GM18519 (cell line): ENCODE measurements around the gene WIPF3.

ENCODE experiments used
- ATAC-seq: cut with Tn5 transposase; IDR thresholded peaks from one replicate; pipeline ENCODE4 v1.9.1; 2021; ENCODE audit warnings: mild to moderate bottlenecking, moderate library complexity; ENCODE audit not compliant: unreplicated experiment, low FRiP score

The WIPF3 gene

GRCh38 chr7:29898301-29898700 is 92.0 kb downstream of the WIPF3 start:
- no peak for ATAC-seq

- ATAC-seq: no peak
Measured at GRCh38 chr7:29900745-29901144, 94.4 kb downstream of the WIPF3 start.

GRCh38 chr7:29906200-29907022 is 100.1 kb downstream of the WIPF3 start:
- no peak for ATAC-seq

GRCh38 chr7:29914180-29914579 is 107.9 kb downstream of the WIPF3 start:
- no peak for ATAC-seq

- no peak for ATAC-seq
Measured at GRCh38 chr7:29915481-29916215, 109.3 kb downstream of the WIPF3 start.

DNA sequence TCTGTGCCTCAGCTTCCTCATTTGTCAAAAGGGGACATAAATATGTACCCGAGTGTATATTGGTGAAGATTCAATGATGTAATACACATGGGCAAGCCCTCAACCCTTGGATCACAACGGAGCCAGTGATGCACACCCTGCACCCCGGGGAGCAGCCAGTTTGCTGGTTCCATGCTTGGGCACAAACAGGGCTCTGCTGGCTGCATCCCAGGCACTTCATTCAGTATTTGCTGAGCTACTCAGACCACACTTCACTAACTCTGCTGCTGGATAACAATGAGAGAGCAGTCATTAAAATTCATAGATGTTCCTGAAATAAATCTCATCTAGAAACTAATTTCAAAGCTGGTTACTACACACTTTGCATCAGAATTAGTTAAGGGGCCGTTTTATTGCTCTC is 111.3 kb downstream of the WIPF3 start:
- no peak for ATAC-seq

- no peak for ATAC-seq
Measured at GRCh38 chr7:29918850-29919249, 112.5 kb downstream of the WIPF3 start.

DNA sequence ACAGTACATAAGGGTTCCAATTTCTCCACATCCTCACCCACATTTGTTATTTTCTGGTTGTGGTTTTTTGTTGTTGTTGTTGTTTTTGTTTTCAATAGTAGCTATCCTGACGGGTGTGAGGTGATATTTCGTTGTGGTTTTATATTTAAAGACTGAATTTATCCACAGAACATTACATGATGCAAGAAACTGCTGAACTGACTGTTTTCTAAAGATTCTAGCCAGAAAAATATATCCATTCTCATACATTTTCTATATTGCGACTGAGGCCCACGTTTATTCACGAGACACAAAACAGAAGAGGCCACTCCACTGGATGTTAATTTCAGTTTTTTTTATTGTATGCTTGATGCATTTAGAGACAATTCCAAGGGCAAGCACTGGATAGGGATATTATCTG is 113.5 kb downstream of the WIPF3 start:
- ATAC-seq: no peak

DNA sequence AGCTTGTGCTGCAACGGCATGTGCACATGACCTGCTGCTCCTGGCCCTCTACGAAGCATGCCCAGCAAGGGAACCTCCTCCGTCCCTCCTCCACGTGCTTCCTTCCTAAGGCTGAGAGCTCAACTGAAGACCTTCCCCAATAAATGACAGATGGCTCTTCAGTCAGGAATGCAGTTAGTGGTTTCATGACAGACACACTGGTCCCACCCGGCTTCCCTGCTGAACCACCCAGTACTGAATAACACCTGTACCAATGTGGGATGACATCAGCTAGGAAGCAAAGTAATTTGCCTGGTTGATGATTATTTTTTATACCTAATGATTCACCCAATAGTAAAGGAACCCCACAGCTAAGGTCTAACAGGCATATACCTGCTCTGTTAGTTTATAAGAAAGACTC is 114.2 kb downstream of the WIPF3 start:
- no peak for ATAC-seq

DNA sequence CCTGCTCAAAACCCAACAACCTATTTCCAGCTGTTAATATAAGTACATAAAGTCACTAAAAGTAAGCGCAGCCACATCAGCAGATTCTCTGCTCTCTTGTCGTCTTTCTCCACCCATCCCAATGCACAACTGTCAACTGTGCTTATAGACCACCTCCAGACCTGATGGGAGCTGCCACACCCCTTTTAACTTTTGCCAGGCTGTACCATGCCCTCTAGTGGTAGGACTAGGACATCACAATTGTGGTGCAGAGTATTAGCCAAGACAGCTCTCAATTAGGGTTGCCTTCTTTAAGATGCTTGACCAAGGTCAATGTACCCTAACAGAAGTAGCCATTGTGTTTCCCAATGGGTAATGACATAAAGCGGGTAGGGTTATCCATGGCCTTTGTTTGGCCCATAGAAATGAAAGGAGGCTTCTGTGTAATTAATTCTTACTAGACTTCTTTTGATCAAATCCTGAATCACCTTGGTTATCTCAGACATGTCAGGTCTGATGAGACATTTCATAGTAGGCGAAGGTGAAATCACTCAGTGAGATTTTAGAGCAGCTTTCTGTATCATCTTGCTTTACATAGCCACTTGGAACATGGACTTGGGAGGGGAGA is 115.2 kb downstream of the WIPF3 start:
- ATAC-seq: no peak

DNA sequence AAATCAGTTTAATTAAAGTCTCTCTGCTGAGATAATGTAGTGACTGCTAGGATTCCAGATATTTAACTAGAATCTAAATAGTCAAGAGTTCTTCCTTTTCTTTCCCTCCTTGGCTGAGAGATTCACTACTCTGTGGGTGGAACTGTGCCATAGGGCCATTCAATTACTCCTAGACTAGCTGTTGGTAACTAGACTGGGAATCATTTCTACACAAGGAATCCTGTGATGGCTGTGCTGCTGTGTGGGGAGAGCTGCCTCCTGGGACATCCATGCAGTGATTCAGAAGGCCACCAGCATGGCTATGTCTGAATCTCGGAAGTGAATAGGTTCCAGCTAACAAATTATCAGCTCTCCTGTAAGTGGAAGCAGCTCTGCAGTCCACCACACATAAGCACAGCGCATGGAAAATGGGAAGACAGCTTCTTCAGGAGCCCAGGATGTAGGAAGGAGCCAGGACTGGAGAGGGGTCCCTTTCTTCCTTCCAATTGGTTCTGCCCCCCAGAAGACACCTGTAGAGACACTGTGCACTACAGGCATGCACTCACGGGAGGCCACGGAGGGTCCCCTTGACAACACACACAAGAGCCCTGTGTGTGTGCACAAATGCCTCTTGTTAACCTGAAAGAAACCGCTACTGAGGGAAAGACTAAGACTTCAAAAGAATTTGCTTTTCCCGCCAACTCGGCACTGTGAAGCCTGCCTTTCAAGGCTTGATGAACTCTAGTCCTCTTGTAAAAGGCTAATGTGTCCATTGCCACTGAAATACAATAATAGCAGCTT is 116.8 kb downstream of the WIPF3 start:
- ATAC-seq: no peak

DNA sequence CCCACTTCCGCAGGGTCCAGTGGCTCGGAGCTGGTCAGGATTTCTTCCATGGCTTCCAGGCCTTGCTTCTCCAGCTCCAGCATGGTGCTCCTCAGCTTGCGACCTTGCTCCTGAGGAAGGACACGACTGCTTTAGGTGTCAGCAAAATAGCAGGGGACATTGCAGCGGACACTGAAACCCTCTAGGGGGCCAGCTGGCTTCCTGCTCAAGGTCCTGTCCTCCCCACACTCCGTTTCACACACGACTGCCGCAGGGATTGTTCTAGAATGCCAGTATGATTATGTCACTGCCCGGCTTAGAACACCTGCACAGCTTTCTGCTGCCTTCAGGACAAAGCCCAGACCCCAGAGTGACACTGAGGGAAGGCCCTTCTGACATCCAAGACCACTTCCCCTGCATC is 117.7 kb downstream of the WIPF3 start:
- no peak for ATAC-seq

- no peak for ATAC-seq
Measured at GRCh38 chr7:29924684-29925083, 118.4 kb downstream of the WIPF3 start.

DNA sequence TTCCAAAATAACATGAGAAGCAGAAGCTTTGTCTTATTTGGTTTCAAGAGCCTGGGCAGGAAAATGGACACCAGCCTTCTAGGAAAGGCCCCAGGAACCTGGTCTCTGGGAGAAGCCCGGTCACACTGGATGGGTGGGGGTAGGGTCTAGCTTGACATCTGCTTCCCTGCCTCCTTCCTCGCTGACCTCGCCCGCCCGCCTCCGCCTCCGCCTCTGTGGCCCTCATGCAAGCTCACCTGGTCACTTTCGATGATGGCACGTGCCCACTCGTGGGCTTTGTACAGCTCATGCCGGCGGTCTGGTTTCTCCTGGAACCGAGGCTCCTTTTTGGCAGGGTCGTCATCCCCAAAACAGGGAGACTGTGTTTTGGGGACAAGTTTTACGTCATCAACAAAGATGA is 119.9 kb downstream of the WIPF3 start:
- ATAC-seq: no peak

GRCh38 chr7:29926741-29927140 is 120.4 kb downstream of the WIPF3 start:
- ATAC-seq: no peak

DNA sequence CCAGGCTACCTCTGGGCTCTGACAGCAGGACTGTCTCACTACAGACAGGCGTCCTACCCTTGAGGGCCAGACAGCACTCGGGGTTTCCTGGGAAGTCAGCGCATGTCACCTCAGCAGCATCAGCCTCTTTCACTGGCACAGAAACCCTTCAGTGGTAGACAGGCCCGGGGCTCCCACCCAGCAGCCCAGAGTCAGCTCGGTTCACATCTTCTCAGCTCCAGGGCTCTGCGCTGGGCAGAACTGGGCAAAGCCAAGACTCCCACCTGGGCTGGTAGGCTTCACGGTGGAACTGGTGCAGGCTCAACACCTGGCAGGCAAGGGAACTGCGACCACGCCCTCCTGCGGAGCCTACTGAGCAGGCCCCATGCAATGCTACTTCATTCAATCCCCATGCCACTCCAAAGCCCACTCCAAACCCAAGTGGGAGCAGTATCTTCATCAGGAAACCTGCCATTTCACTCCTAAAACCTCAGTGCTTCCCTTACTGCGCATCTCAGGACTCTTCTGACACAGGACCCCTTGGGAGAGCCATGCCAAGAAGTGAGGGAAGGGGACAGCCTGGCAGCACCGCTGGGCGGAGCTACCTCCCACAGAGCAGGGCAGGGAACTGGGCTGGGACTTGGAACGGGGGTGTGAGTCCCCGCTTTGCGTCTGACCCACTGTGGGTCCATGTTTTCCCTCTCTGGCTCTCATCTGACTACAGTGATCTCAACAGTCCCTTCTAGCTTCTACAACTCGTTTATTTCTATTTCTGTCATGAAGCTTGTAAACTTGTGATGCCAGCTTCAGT is 122.9 kb downstream of the WIPF3 start:
- ATAC-seq: no peak

DNA sequence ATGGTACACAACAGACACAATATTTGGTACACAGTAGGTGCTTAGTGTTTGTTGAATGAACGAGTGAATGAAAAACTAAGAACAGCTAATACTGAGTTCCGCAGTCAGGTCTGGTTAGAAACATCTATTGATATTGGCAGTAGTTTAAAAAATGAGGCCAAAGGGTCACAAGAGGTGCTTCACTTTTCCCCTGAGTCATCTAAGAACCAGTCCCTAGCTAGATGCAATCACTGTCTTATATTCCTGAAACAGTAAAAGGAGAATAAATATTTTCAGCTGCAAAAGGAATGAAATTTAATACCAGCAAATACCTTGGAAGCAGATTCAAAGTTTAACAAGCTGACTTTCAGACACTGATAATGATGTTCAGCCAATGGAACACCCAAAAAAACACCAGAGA is 128.8 kb downstream of the WIPF3 start:
- ATAC-seq: no peak

DNA sequence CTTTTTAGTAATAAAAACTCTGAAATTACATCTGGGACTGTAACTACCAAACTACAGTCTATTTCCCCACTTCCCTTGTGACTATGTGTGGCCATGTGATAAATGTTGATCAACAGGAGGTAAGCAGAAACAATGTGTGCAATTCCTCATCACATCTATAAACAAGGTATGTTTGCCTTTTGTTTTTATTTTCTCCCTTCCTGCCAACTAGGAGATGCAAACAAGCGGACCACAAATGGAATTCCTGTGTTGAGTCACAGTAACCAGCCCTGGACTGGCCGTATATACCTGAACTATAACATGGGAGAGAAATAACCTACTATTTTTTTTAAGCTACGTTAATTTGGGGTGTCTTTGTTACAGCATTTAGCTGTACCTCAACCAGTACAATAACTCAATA is 130.8 kb downstream of the WIPF3 start:
- ATAC-seq: no peak

GRCh38 chr7:29940199-29940598 is 133.9 kb downstream of the WIPF3 start:
- ATAC-seq: no peak

GRCh38 chr7:29945259-29945809 is 139.0 kb downstream of the WIPF3 start:
- ATAC-seq: no peak
